HepG2 (cell line): Measurements from ENCODE around the gene WNT5B. TPM values are rescaled to one million over a fixed set of nuclear protein-coding genes. Genes with fewer than 3 reads are reported as not detected.

Experiments used
- MYC ChIP-seq: sonication (generic); formaldehyde crosslinking; IDR thresholded peaks from 2 replicates; pipeline ENCODE4 v1.9.0; 2021; ENCODE audit warnings: missing genetic modification reagents, borderline replicate concordance
- PHF5A ChIP-seq: IDR thresholded peaks from one replicate; pipeline ENCODE4 v1.6.1; 2018; ENCODE audit warnings: low read depth, missing genetic modification reagents; ENCODE audit not compliant: unreplicated experiment
- PHF8 ChIP-seq: sonication (generic); formaldehyde crosslinking; IDR thresholded peaks from 2 replicates; pipeline ENCODE4 v1.5.0; 2020; ENCODE audit warnings: missing genetic modification reagents
- PLSCR1 ChIP-seq: sonication (generic); formaldehyde crosslinking; IDR thresholded peaks from 2 replicates; pipeline ENCODE4 v1.5.0; 2020; ENCODE audit warnings: missing genetic modification reagents, mild to moderate bottlenecking, borderline replicate concordance
- PRPF4 ChIP-seq: fragments of 200-400 bp; formaldehyde crosslinking; IDR thresholded peaks from 2 replicates; pipeline ENCODE4 v1.6.1; 2016; ENCODE audit warnings: low read length, low read depth; ENCODE audit not compliant: poor library complexity, severe bottlenecking
- TBX2 ChIP-seq: sonication (generic); formaldehyde crosslinking; IDR thresholded peaks from 2 replicates; pipeline ENCODE4 v1.5.0; 2020; ENCODE audit warnings: missing genetic modification reagents, mild to moderate bottlenecking, borderline replicate concordance
- TSC22D2 ChIP-seq: sonication (generic); formaldehyde crosslinking; IDR thresholded peaks from 2 replicates; pipeline ENCODE4 v1.5.1; 2020; ENCODE audit warnings: missing genetic modification reagents, mild to moderate bottlenecking, borderline replicate concordance
- ZNF160 ChIP-seq: sonication (generic); formaldehyde crosslinking; IDR thresholded peaks from 2 replicates; pipeline ENCODE4 v1.8.0; 2022; ENCODE audit warnings: mild to moderate bottlenecking, inconsistent platforms, missing genetic modification reagents
- ZNF646 ChIP-seq: sonication (generic); formaldehyde crosslinking; IDR thresholded peaks from 2 replicates; pipeline ENCODE4 v1.9.0; 2021; ENCODE audit warnings: mild to moderate bottlenecking, missing genetic modification reagents
- ZSCAN25 ChIP-seq: sonication (generic); formaldehyde crosslinking; IDR thresholded peaks from 2 replicates; pipeline ENCODE4 v1.8.0; 2022; ENCODE audit warnings: mild to moderate bottlenecking, missing genetic modification reagents
- polyA plus RNA-seq, 8 experiments: library from polyadenylated mRNA; depleted of rRNA in 3 of 8; stranded (reverse) in 7 of 8; unstranded in 1 of 8; fragments of >200 nt; fragmentation: Illumina TruSeq in 4 of 8; extraction: Trizol in 4 of 8; gene quantifications; 2 replicates each; pipeline versions ENCODE4 v1.2.1 to v1.2.3, GENCODE V29; 2011 to 2016; ENCODE audit warnings: low read depth in 4 of 8, missing spikeins in 1 of 8, mixed read lengths in 1 of 8; ENCODE audit not compliant: insufficient read depth in 1 of 8
- total RNA-seq, 5 experiments: library from RNA; depleted of rRNA; stranded (reverse); fragments of >200 nt; fragmentation: Illumina TruSeq; extraction: Trizol; gene quantifications; 2 replicates each; pipeline ENCODE4 v1.2.3, GENCODE V29; 2016; ENCODE audit warnings: low read depth in 1 of 5
- TF ChIP-seq, protein P1 (sequence below): sonication (generic); formaldehyde crosslinking; IDR thresholded peaks from 2 replicates; pipeline ENCODE4 v1.9.0; 2021; ENCODE audit warnings: missing genetic modification reagents, mild to moderate bottlenecking, borderline replicate concordance
- TF ChIP-seq, protein P2 (sequence below): sonication (generic); formaldehyde crosslinking; IDR thresholded peaks from 2 replicates; pipeline ENCODE4 v1.5.1; 2020; ENCODE audit warnings: missing genetic modification reagents, mild to moderate bottlenecking, borderline replicate concordance
- TF ChIP-seq, protein P3 (sequence below): sonication (generic); formaldehyde crosslinking; IDR thresholded peaks from 2 replicates; pipeline ENCODE4 v1.4.0; 2020; ENCODE audit warnings: missing genetic modification reagents, borderline replicate concordance
- TF ChIP-seq, protein P4 (sequence below): sonication (generic); formaldehyde crosslinking; IDR thresholded peaks from 2 replicates; pipeline ENCODE4 v1.5.1; 2020; ENCODE audit warnings: missing genetic modification reagents, mild to moderate bottlenecking, borderline replicate concordance

The WNT5B gene
- total and polyA plus RNA-seq, 2 of the 13 experiments (the other 11 are each of a cell fraction or from before 2014, with no cell fraction given): 0.04 TPM; not detected in 1

GRCh38 chr12:1661553-1662335 is 32.7 kb downstream of the WNT5B start (continued):
- TF ChIP-seq TSC22D2 (CRISPR knock-in tag) (no peak), ZSCAN25 (CRISPR knock-in tag) (peak; percentile 78), PLSCR1 (CRISPR knock-in tag) (no peak), ZNF160 (CRISPR knock-in tag) (no peak), PHF5A (CRISPR knock-in tag) (no peak), PHF8 (CRISPR knock-in tag) (peak; percentile 79), MYC (CRISPR knock-in tag) (peak; percentile 90), TBX2 (CRISPR knock-in tag) (no peak; the same call in 1 of the 2 replicates), PRPF4 (no peak), ZNF646 (CRISPR knock-in tag) (no peak)
- TF ChIP-seq, protein P1, sequence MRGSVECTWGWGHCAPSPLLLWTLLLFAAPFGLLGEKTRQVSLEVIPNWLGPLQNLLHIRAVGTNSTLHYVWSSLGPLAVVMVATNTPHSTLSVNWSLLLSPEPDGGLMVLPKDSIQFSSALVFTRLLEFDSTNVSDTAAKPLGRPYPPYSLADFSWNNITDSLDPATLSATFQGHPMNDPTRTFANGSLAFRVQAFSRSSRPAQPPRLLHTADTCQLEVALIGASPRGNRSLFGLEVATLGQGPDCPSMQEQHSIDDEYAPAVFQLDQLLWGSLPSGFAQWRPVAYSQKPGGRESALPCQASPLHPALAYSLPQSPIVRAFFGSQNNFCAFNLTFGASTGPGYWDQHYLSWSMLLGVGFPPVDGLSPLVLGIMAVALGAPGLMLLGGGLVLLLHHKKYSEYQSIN: no peak
- TF ChIP-seq, protein P2, sequence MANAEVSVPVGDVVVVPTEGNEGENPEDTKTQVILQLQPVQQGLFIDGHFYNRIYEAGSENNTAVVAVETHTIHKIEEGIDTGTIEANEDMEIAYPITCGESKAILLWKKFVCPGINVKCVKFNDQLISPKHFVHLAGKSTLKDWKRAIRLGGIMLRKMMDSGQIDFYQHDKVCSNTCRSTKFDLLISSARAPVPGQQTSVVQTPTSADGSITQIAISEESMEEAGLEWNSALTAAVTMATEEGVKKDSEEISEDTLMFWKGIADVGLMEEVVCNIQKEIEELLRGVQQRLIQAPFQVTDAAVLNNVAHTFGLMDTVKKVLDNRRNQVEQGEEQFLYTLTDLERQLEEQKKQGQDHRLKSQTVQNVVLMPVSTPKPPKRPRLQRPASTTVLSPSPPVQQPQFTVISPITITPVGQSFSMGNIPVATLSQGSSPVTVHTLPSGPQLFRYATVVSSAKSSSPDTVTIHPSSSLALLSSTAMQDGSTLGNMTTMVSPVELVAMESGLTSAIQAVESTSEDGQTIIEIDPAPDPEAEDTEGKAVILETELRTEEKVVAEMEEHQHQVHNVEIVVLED (CRISPR knock-in tag): no peak
- TF ChIP-seq, protein P3, sequence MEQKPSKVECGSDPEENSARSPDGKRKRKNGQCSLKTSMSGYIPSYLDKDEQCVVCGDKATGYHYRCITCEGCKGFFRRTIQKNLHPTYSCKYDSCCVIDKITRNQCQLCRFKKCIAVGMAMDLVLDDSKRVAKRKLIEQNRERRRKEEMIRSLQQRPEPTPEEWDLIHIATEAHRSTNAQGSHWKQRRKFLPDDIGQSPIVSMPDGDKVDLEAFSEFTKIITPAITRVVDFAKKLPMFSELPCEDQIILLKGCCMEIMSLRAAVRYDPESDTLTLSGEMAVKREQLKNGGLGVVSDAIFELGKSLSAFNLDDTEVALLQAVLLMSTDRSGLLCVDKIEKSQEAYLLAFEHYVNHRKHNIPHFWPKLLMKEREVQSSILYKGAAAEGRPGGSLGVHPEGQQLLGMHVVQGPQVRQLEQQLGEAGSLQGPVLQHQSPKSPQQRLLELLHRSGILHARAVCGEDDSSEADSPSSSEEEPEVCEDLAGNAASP (CRISPR knock-in tag): peak; percentile 44; the same call in 1 of the 2 replicates
- TF ChIP-seq, protein P4, sequence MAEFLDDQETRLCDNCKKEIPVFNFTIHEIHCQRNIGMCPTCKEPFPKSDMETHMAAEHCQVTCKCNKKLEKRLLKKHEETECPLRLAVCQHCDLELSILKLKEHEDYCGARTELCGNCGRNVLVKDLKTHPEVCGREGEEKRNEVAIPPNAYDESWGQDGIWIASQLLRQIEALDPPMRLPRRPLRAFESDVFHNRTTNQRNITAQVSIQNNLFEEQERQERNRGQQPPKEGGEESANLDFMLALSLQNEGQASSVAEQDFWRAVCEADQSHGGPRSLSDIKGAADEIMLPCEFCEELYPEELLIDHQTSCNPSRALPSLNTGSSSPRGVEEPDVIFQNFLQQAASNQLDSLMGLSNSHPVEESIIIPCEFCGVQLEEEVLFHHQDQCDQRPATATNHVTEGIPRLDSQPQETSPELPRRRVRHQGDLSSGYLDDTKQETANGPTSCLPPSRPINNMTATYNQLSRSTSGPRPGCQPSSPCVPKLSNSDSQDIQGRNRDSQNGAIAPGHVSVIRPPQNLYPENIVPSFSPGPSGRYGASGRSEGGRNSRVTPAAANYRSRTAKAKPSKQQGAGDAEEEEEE (CRISPR knock-in tag): no peak
